Chondrocyte (in vitro differentiated cells): ENCODE results near the gene MYOZ2. TPM values are rescaled to one million over a fixed set of nuclear protein-coding genes. Genes with fewer than 3 reads are reported as not detected.
A peak's percentile ranks its signal among the peaks of the same experiment; 100 is the strongest.

Experiments used
- DNase-seq: peaks from one replicate; pipeline ENCODE4 v3.0.0; 2021; ENCODE audit warnings: mixed read lengths, low spot score
- H3K27ac Mint-ChIP-seq: one replicate; pipeline ENCODE4 v1.8.0; 2021; ENCODE audit warnings: mild to moderate bottlenecking, moderate library complexity, mixed read lengths; ENCODE audit not compliant: unreplicated experiment
- H3K27me3 Mint-ChIP-seq: 2 replicates; pipeline ENCODE4 v1.8.0; 2021; ENCODE audit warnings: low read depth, mixed read lengths
- H3K36me3 Mint-ChIP-seq: 2 replicates; pipeline ENCODE4 v1.8.0; 2021; ENCODE audit warnings: low read depth, mixed read lengths
- H3K4me1 Mint-ChIP-seq: 2 replicates; pipeline ENCODE4 v1.8.0; 2021; ENCODE audit warnings: low read depth, mild to moderate bottlenecking, mixed read lengths
- H3K4me3 Mint-ChIP-seq: one replicate; pipeline ENCODE4 v1.8.0; 2021; ENCODE audit warnings: mild to moderate bottlenecking, moderate library complexity, mixed read lengths; ENCODE audit not compliant: unreplicated experiment
- H3K9me3 Mint-ChIP-seq: 2 replicates; pipeline ENCODE4 v1.8.0; 2021; ENCODE audit warnings: low read depth, mixed read lengths
- CTCF ChIP-seq: fragments of 200-600 bp; sonication (generic); IDR thresholded peaks from 2 replicates; pipeline ENCODE4 v1.5.0; 2021; ENCODE audit warnings: antibody characterized with exemption, mild to moderate bottlenecking, moderate library complexity
- total RNA-seq: library from RNA; stranded (reverse); gene quantifications from 3 replicates; pipeline ENCODE4 v1.2.1, GENCODE V29; 2021

The MYOZ2 gene
- total RNA-seq, 1 donor from 2014 or later, result 0.35 TPM

GRCh38 chr4:119105605-119106004 is 30.0 kb upstream of the MYOZ2 start:
- H3K9me3 Mint-ChIP-seq, result no peaks in the 10 kb centered on the region
- H3K4me1 Mint-ChIP-seq, result peaks cover 45% of the 10 kb centered on the region
- H3K27me3 Mint-ChIP-seq, result no peaks in the 10 kb centered on the region
- no peaks in the 10 kb centered on the region for H3K36me3 Mint-ChIP-seq
- DNase-seq, result no peak
- no peak overlapping the region for H3K4me3 Mint-ChIP-seq
- H3K27ac Mint-ChIP-seq, result no peak overlapping the region
- no peak for TF ChIP-seq CTCF

GRCh38 chr4:119106036-119107000 is 29.3 kb upstream of the MYOZ2 start:
- peaks cover 45% of the 10 kb centered on the region for H3K4me1 Mint-ChIP-seq
- H3K36me3 Mint-ChIP-seq, result no peaks in the 10 kb centered on the region
- no peak for DNase-seq
- H3K27me3 Mint-ChIP-seq, result no peaks in the 10 kb centered on the region
- no peak for TF ChIP-seq CTCF
- H3K9me3 Mint-ChIP-seq, result no peaks in the 10 kb centered on the region
- H3K4me3 Mint-ChIP-seq, result no peak overlapping the region
- no peak overlapping the region for H3K27ac Mint-ChIP-seq

- H3K36me3 Mint-ChIP-seq, result no peaks in the 10 kb centered on the region
- H3K4me3 Mint-ChIP-seq, result no peak overlapping the region
- H3K27ac Mint-ChIP-seq, result no peak overlapping the region
- H3K4me1 Mint-ChIP-seq, result peaks cover 21% of the 10 kb centered on the region
- H3K9me3 Mint-ChIP-seq, result no peaks in the 10 kb centered on the region
- TF ChIP-seq CTCF, result no peak
- no peak for DNase-seq
- H3K27me3 Mint-ChIP-seq, result no peaks in the 10 kb centered on the region
Observed at GRCh38 chr4:119110121-119110520, 25.5 kb upstream of the MYOZ2 start.

- TF ChIP-seq CTCF, result no peak
- Mint-ChIP-seq H3K27ac (no peak overlapping the region), H3K4me1 (peaks cover 14% of the 10 kb centered on the region), H3K9me3 (no peaks in the 10 kb centered on the region), H3K4me3 (no peak overlapping the region), H3K27me3 (no peaks in the 10 kb centered on the region), H3K36me3 (no peaks in the 10 kb centered on the region)
- no peak for DNase-seq
Observed at GRCh38 chr4:119111296-119111695, 24.3 kb upstream of the MYOZ2 start.

- Mint-ChIP-seq H3K27me3 (no peaks in the 10 kb centered on the region), H3K27ac (peak overlapping the region; percentile 36), H3K4me1 (peaks cover 21% of the 10 kb centered on the region), H3K9me3 (no peaks in the 10 kb centered on the region), H3K4me3 (no peak overlapping the region), H3K36me3 (no peaks in the 10 kb centered on the region)
- no peak for TF ChIP-seq CTCF
- no peak for DNase-seq
Observed at GRCh38 chr4:119113033-119113655, 22.5 kb upstream of the MYOZ2 start.
